Heart right ventricle (tissue), 16 donors: ENCODE measurements around the gene MROH9. TPM values are rescaled to one million over a fixed set of nuclear protein-coding genes. Genes with fewer than 3 reads are reported as not detected.

ENCODE experiments used
- ATAC-seq, 8 donors: fragments of 200-7000 bp; cut with Tn5 transposase; one replicate each; pipeline ENCODE4 v1.9.1; 2020; ENCODE audit warnings: mild to moderate bottlenecking in 8 of 8, moderate library complexity in 8 of 8, moderate number of reproducible peaks in 1 of 8
- DNase-seq, 2 donors: peaks; one replicate each; pipeline ENCODE4 v3.0.0-alpha.2; 2020
- H3K27ac ChIP-seq, 10 donors: fragments of 200-600 bp; sonication (generic) in 2 of 10; one replicate each; pipeline versions ENCODE4 v1.5.0 to v1.8.0; 2020 to 2022; ENCODE audit warnings: mild to moderate bottlenecking in 3 of 10
- H3K27me3 ChIP-seq, 7 donors: fragments of 200-600 bp; one replicate each; pipeline ENCODE4 v1.8.0; 2021 to 2022; ENCODE audit warnings: mild to moderate bottlenecking in 2 of 7
- H3K36me3 ChIP-seq, 9 donors: fragments of 200-600 bp; sonication (generic) in 1 of 9; one replicate each; pipeline versions ENCODE4 v1.5.0 to v1.8.0; 2020 to 2022; ENCODE audit warnings: mild to moderate bottlenecking in 2 of 9
- H3K4me1 ChIP-seq, 9 donors: fragments of 200-600 bp; sonication (generic) in 1 of 9; one replicate each; pipeline versions ENCODE4 v1.5.0 to v1.8.0; 2020 to 2022; ENCODE audit warnings: mild to moderate bottlenecking in 4 of 9
- H3K4me3 ChIP-seq, 10 donors: fragments of 200-600 bp; sonication (generic) in 2 of 10; one replicate each; pipeline versions ENCODE4 v1.5.0 to v1.8.0; 2020 to 2022; ENCODE audit warnings: mild to moderate bottlenecking in 7 of 10, moderate library complexity in 2 of 10
- H3K9me3 ChIP-seq, 11 donors: fragments of 200-600 bp in 10 of 11; sonication (generic) in 2 of 11; one replicate each; pipeline versions ENCODE4 v1.5.0 to v1.8.0; 2013 to 2022; ENCODE audit warnings: mild to moderate bottlenecking in 2 of 11, control low read depth in 1 of 11, moderate library complexity in 1 of 11
- CTCF ChIP-seq, 9 donors: fragments of 200-600 bp; sonication (generic) in 2 of 9; IDR thresholded peaks; one replicate each; pipeline versions ENCODE4 v1.5.0 to v1.8.0; 2021 to 2022; ENCODE audit warnings: antibody characterized with exemption in 9 of 9, mild to moderate bottlenecking in 5 of 9, moderate library complexity in 1 of 9
- WGBS, 2 donors: extraction: QIAGEN DNeasy Blood & Tissue Kit; methylation state at CpG; one replicate each; pipeline ENCODE4 v1.1.7; 2013; ENCODE audit warnings: inconsistent platforms in 1 of 2; 5-methylcytosine and 5-hydroxymethylcytosine counted together
- intact Hi-C, 10 donors: fragments of 100-400 bp; cut with DNase I; formaldehyde crosslinking; loops; one replicate each; pipeline versions ENCODE4 v1.11.1 to v1.14.2; 2022
- polyA plus RNA-seq, 2 donors: library from polyadenylated mRNA; stranded (reverse); fragments of 200-250 nt; gene quantifications; one replicate each; pipeline ENCODE4 v1.2.3, GENCODE V29; 2013
- total RNA-seq, 10 donors: library from RNA; stranded (reverse); fragmentation: NEBNext Ultra II Directional in 3 of 10; extraction: Animal tissue kit (Norgen Biotek cat#: 25700) in 3 of 10; gene quantifications; one replicate each; pipeline versions ENCODE4 v1.2.1 to v1.2.4, GENCODE V29; 2021 to 2023
- donor health status: Arrhythmogenic right ventricular cardiomyopathy.
- donor health status: ischemic (EF 13 %, LVEDD 7.1; RV severe dilation, severe dysfunction).
- donor health status: healthy with polysubstance abuse.
- donor health status: DM: no; HTN: yes; CAD: no.
- donor health status: DM: no; HTN: no; CAD: no.
- donor health status: ischemic (EF 25% LVEDD 6.9; RV normal size, moderate dysfunction).
- donor health status: ischemic (EF 25% LVEDD 5.7; RV mildly dilated, moderate dysfunction).
- donor health status: healthy.
- donor health status: DM: yes; HTN: yes; CAD: no.
- donor health status: Ischemic cardiomyopathy.
- donor health status: ischemic (EF 35%, LVEDD 5.7; RV mildly dilated, moderate dysfunction).
- donor health status: nonischemic (EF 11% LVEDD 7.7; RV severe dilation, severe dysfunction).
- donor health status: DM: yes; HTN: yes; CAD: no.
- donor health status: PGD.
- donor health status: ischemic (EF 29% LVEDD 5.4; RV normal size, mild dysfunction).
- donor health status: nonischemic (EF 23%, LVEDD 6.1; RV moderate dilation, normal function).

Gene MROH9
- total and polyA plus RNA-seq, 12 donors: not detected

- TF ChIP-seq CTCF (IDR thresholded peaks at IDR 0.05): no peak
- Histone ChIP-seq H3K9me3 (no peaks in the 10 kb centered on the region), H3K27me3 (no peaks in the 10 kb centered on the region), H3K27ac (peak overlapping the region in 5 of 10 donors; percentile 23 to 55 (median 45)), H3K4me3 (peak overlapping the region in 2 of 10 donors; percentile 9 to 17), H3K36me3 (no peaks in the 10 kb centered on the region), H3K4me1 (peaks cover 0 to 17% (median 7%) of the 10 kb centered on the region in 9 donors)
- ATAC-seq: peak in 5 of 8 donors; percentile 4 to 40 (median 26)
- 27 to 38% methylated on average over 4 of the region's 4 CpGs for WGBS, 2 donors
- DNase-seq: no peak
- intact Hi-C loops: loop anchor here in 1 of 10 donors (10.0 kb wide), 1 partner anchor 1005 kb away; no protein-coding TSS in a partner anchor
Measured at GRCh38 chr1:170929412-170929834, 5.9 kb upstream of the MROH9 start.

DNA sequence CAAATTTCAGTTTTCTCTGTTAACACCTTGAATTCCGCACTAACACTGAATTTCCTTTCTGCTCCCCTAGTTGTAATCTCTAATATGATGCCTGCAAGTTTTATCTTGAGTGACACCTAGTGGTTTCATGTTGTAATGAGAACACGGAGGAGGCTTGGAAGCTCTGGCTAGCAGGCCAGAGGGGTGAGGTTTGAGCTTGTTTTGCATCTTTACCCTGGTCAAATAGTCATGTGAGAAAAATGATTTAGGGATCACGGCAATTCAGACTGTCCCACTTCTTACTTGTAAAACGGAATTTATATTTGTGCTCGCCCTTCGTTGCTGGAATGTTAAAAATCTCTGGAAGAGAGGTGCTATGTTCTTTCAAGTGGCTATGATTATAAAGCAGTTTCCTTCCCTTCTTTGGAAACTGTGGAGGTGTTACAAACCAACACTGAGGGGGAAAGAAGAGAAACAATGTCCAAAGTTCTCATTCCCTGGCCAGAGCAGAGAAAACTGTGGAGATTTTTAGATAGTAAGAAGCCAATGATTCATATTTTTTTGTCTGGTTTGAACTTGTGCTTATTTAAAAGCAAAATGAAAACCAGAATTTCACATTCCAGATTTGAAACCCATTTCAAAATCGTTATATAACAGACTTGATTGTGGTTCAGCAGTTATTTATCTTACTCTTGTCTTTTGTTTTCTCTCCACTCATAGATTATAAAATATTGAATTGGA lies 5.3 kb upstream of the MROH9 start:
- H3K4me1 ChIP-seq: peaks cover 0 to 17% (median 7%) of the 10 kb centered on the region in 9 donors
- ATAC-seq: peak; percentile 69 to 94 (median 92)
- TF ChIP-seq CTCF (IDR thresholded peaks at IDR 0.05): peak; percentile 46 to 84 (median 73)
- peak overlapping the region in 2 of 10 donors; percentile 9 to 17 for H3K4me3 ChIP-seq
- H3K36me3 ChIP-seq: no peaks in the 10 kb centered on the region
- WGBS, 2 donors: 8 to 10% methylated on average over 7 of the region's 7 CpGs
- peak in 1 of 2 donors; percentile 6 for DNase-seq
- no peaks in the 10 kb centered on the region for H3K9me3 ChIP-seq
- intact Hi-C loops: loop anchor here in 4 of 10 donors (5.0 to 10.0 kb wide), 3 partner anchors 998 to 1005 kb away; no protein-coding TSS in a partner anchor
- H3K27me3 ChIP-seq: no peaks in the 10 kb centered on the region
- H3K27ac ChIP-seq: peak overlapping the region in 6 of 10 donors; percentile 8 to 55 (median 44)

DNA sequence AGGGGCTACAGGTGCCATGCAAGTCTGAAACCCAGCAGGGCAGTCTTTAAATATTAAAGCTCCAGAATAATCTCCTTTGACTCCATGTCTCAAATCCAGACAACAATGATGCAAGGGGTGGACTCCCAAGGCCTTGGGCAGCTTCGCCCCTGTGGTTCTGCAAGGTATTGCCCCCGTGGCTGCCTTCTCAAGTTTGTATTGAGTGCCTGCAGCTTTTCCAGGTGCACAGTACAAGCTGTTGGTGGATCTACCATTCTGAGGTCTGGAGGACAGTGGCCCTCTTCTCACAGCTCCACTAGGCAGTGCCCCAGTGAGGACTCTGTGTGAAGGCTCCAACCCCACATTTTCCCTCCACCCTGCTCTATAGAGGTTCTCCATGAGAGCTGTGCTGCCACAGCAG lies 3.7 kb upstream of the MROH9 start:
- WGBS, 2 donors: 87 to 89% methylated on average over 2 of the region's 2 CpGs
- Histone ChIP-seq H3K4me1 (peaks cover 0 to 17% (median 7%) of the 10 kb centered on the region in 9 donors), H3K4me3 (no peak overlapping the region), H3K9me3 (no peaks in the 10 kb centered on the region), H3K27me3 (no peaks in the 10 kb centered on the region), H3K36me3 (no peaks in the 10 kb centered on the region), H3K27ac (no peak overlapping the region)
- DNase-seq (no peak), ATAC-seq (no peak)
- TF ChIP-seq CTCF (IDR thresholded peaks at IDR 0.05): no peak
- intact Hi-C loops: loop anchor here in 3 of 10 donors (5.0 to 10.0 kb wide), 3 partner anchors 999 to 1007 kb away; no protein-coding TSS in a partner anchor

- intact Hi-C loops: loop anchor here in 3 of 10 donors (5.0 to 10.0 kb wide), 3 partner anchors 1000 to 1007 kb away; no protein-coding TSS in a partner anchor
- Histone ChIP-seq H3K4me1 (peaks cover 0 to 17% (median 7%) of the 10 kb centered on the region in 9 donors), H3K27ac (no peak overlapping the region), H3K9me3 (no peaks in the 10 kb centered on the region), H3K36me3 (no peaks in the 10 kb centered on the region), H3K27me3 (no peaks in the 10 kb centered on the region), H3K4me3 (no peak overlapping the region)
- no peak for ATAC-seq
- DNase-seq: no peak
- 83 to 89% methylated on average over 3 of the region's 3 CpGs for WGBS, 2 donors
- TF ChIP-seq CTCF (IDR thresholded peaks at IDR 0.05): no peak
Measured at GRCh38 chr1:170932236-170932635, 3.1 kb upstream of the MROH9 start.
